GM12878 (cell line): ENCODE results near the gene GRAMD2B. TPM values are rescaled to one million over a fixed set of nuclear protein-coding genes. Genes with fewer than 3 reads are reported as not detected.

Source experiments
- ATAC-seq: fragments of 200-7000 bp; cut with Tn5 transposase; 3 replicates; pipeline ENCODE4 v1.9.1; 2020; ENCODE audit warnings: mild to moderate bottlenecking, moderate library complexity
- BruUV-seq: library from RNA; stranded (reverse); fragments of 400-500 nt; replicated peaks from 2 replicates; lab custom pipeline; 2021; lab: Mats Ljungman, UMichigan
- CTCF ChIA-PET: fragments of 300-600 bp; sonication (Branson Sonifier 250); formaldehyde crosslinking; extraction: SDS; loops from one replicate; lab custom pipeline; 2021; ENCODE audit warnings: inconsistent platforms; lab: Yijun Ruan, JAX
- POLR2A ChIA-PET: fragments of 350-600 bp; formaldehyde crosslinking; extraction: SDS; loops from one replicate; lab custom pipeline; 2021; ENCODE audit warnings: inconsistent platforms; lab: Charles Lee
- RAD21 ChIA-PET: fragments of 300-600 bp; sonication (Branson Sonifier 250); formaldehyde crosslinking; loops from one replicate; lab custom pipeline; 2023; ENCODE audit warnings: antibody characterized with exemption; ENCODE audit not compliant: unreplicated experiment; lab: Charles Lee
- SMC1A ChIA-PET: fragments of 300-600 bp; sonication (Branson Sonifier 250); formaldehyde crosslinking; loops from one replicate; lab custom pipeline; 2023; ENCODE audit not compliant: unreplicated experiment, uncharacterized antibody; lab: Charles Lee
- DNase-seq: peaks from one replicate; pipeline ENCODE4 v3.0.0-alpha.2; 2011; ENCODE audit warnings: low read depth, low spot score
- FAIRE-seq: peaks from 3 replicates; lab custom pipeline; 2011; peaks lifted over from hg19 to GRCh38; lab: Jason Lieb, UNC
- H2AFZ ChIP-seq: 2 replicates; pipeline ENCODE4 v1.6.0; 2011; ENCODE audit warnings: low read depth, low read length, control low read depth; ENCODE audit not compliant: control insufficient read depth
- H3K27ac ChIP-seq: 2 replicates; pipeline ENCODE4 v1.5.1; 2011; ENCODE audit warnings: control low read depth; ENCODE audit not compliant: control insufficient read depth, insufficient read depth
- H3K27me3 ChIP-seq, 2 experiments: replicated peaks in 1 of 2; 2 replicates each; pipeline versions ENCODE4 v1.6.0 to v1.6.1; 2011; ENCODE audit warnings: low read length in 1 of 2; ENCODE audit not compliant: control insufficient read depth in 2 of 2, insufficient read depth in 2 of 2
- H3K36me3 ChIP-seq, 2 experiments: 2 replicates each; pipeline ENCODE4 v1.5.1; 2011; ENCODE audit warnings: low read length in 1 of 2; ENCODE audit not compliant: control insufficient read depth in 2 of 2, insufficient read depth in 2 of 2
- H3K4me1 ChIP-seq: 2 replicates; pipeline ENCODE4 v1.6.1; 2011; ENCODE audit warnings: mild to moderate bottlenecking, low read length, moderate library complexity, mixed read lengths; ENCODE audit not compliant: control insufficient read depth, insufficient read depth
- H3K4me2 ChIP-seq: 2 replicates; pipeline ENCODE4 v1.6.0; 2011; ENCODE audit warnings: control low read depth; ENCODE audit not compliant: control insufficient read depth, insufficient read depth
- H3K4me3 ChIP-seq: fragments of 200-600 bp; sonication (generic); 2 replicates; pipeline ENCODE4 v1.5.1; 2016
- H3K79me2 ChIP-seq: 2 replicates; pipeline ENCODE4 v1.6.0; 2011; ENCODE audit warnings: low read length; ENCODE audit not compliant: control insufficient read depth, insufficient read depth
- H3K9ac ChIP-seq: 2 replicates; pipeline ENCODE4 v1.8.0; 2011; ENCODE audit warnings: low read length, control low read depth, mixed read lengths; ENCODE audit not compliant: control insufficient read depth, insufficient read depth
- H3K9me3 ChIP-seq: replicated peaks from 3 replicates; pipeline ENCODE4 v1.5.1; 2011; ENCODE audit warnings: mild to moderate bottlenecking, low read length; ENCODE audit not compliant: control insufficient read depth, insufficient read depth
- H4K20me1 ChIP-seq: 2 replicates; pipeline ENCODE4 v1.6.0; 2011; ENCODE audit not compliant: control insufficient read depth, insufficient read depth
- CBFB ChIP-seq: IDR thresholded peaks from 2 replicates; pipeline ENCODE4 v1.6.1; 2016; ENCODE audit warnings: antibody characterized with exemption, low read depth
- EGR1 ChIP-seq, 2 experiments: IDR thresholded peaks; 1 replicate in 1 of 2; 2 replicates in 1 of 2; pipeline ENCODE4 v1.6.1; 2011 to 2012; ENCODE audit warnings: low read depth in 2 of 2, low read length in 2 of 2, borderline replicate concordance in 1 of 2, mild to moderate bottlenecking in 1 of 2, moderate library complexity in 1 of 2
- FOS ChIP-seq: IDR thresholded peaks from 3 replicates; pipeline ENCODE4 v1.6.1; 2011; ENCODE audit warnings: borderline replicate concordance; ENCODE audit not compliant: insufficient read length; ENCODE audit errors: extremely low read depth
- FOXK2 ChIP-seq: fragments of 450-650 bp; IDR thresholded peaks from 2 replicates; pipeline ENCODE4 v1.6.1; 2017; ENCODE audit warnings: mild to moderate bottlenecking, moderate library complexity
- FOXM1 ChIP-seq: IDR thresholded peaks from 2 replicates; pipeline ENCODE4 v1.6.1; 2012; ENCODE audit warnings: low read depth, mild to moderate bottlenecking, inconsistent platforms, low read length, moderate library complexity
- HCFC1 ChIP-seq: fragments of 150-350 bp; IDR thresholded peaks from 2 replicates; pipeline ENCODE4 v1.6.1; 2014; ENCODE audit warnings: low read length
- IKZF2 ChIP-seq, 2 experiments: fragments of 450-650 bp; IDR thresholded peaks; 2 replicates each; pipeline ENCODE4 v1.6.1; 2017; ENCODE audit warnings: mild to moderate bottlenecking in 2 of 2, moderate library complexity in 2 of 2
- KAT2A ChIP-seq: conservative IDR thresholded peaks from 2 replicates; pipeline ENCODE4 v1.6.1; 2011; ENCODE audit warnings: low read depth, low read length; ENCODE audit not compliant: control insufficient read depth
- KDM1A ChIP-seq: fragments of 200-600 bp; sonication (generic); IDR thresholded peaks from 2 replicates; pipeline ENCODE4 v1.6.1; 2016; ENCODE audit warnings: borderline replicate concordance
- MEF2B ChIP-seq: fragments of 450-650 bp; IDR thresholded peaks from 2 replicates; pipeline ENCODE4 v1.6.1; 2018; ENCODE audit warnings: mild to moderate bottlenecking, moderate library complexity; ENCODE audit not compliant: partially characterized antibody, poor library complexity, severe bottlenecking
- POLR2A ChIP-seq: IDR thresholded peaks from 2 replicates; pipeline ENCODE4 v1.6.1; 2011; ENCODE audit warnings: low read depth, mild to moderate bottlenecking, low read length
- POLR2AphosphoS2 ChIP-seq: IDR thresholded peaks from 2 replicates; pipeline ENCODE4 v1.6.1; 2011; ENCODE audit warnings: low read depth, mild to moderate bottlenecking, low read length, improper control_type of control experiment, moderate library complexity
- RAD51 ChIP-seq: fragments of 450-650 bp; IDR thresholded peaks from 2 replicates; pipeline ENCODE4 v1.6.1; 2016; ENCODE audit warnings: moderate library complexity, mild to moderate bottlenecking, inconsistent platforms
- RCOR1 ChIP-seq: conservative IDR thresholded peaks from 2 replicates; pipeline ENCODE4 v1.6.1; 2012; ENCODE audit warnings: low read depth, low read length, improper control_type of control experiment
- WGBS: methylation state at CpG from one replicate; pipeline ENCODE4 v1.1.6; 2016; ENCODE audit warnings: low lambda C conversion rate; ENCODE audit not compliant: insufficient replicate concordance, insufficient coverage; ENCODE audit errors: missing lambda C conversion rate; 5-methylcytosine and 5-hydroxymethylcytosine counted together
- in situ Hi-C: fragments of 300-500 bp; cut with MboI; formaldehyde crosslinking; loops from 9 replicates; pipeline ENCODE4 v1.14.3; 2018; ENCODE audit warnings: mixed read lengths
- intact Hi-C: fragments of 100-400 bp; cut with micrococcal nuclease; formaldehyde crosslinking; loops from one replicate; pipeline ENCODE4 v1.14.2; 2022; ENCODE audit not compliant: unreplicated experiment
- polyA plus RNA-seq, 11 experiments: library from polyadenylated mRNA; depleted of rRNA in 4 of 11; unstranded in 6 of 11; stranded (reverse) in 5 of 11; fragments of >200 nt; fragmentation: Nextera tagmentation in 4 of 11; fragmentation: Illumina TruSeq in 1 of 11; extraction: Ambion mirVana in 4 of 11; extraction: Trizol in 1 of 11; gene quantifications; 1 replicate in 1 of 11; 2 replicates in 10 of 11; pipeline versions ENCODE4 v1.2.1 to v1.2.3, GENCODE V29; 2011 to 2016; ENCODE audit warnings: inconsistent platforms in 2 of 11, missing spikeins in 2 of 11, low read depth in 1 of 11
- total RNA-seq, 4 experiments: library from RNA; depleted of rRNA in 3 of 4; stranded (reverse); fragments of >200 nt in 3 of 4; fragmentation: Illumina TruSeq in 1 of 4; extraction: Trizol in 1 of 4; gene quantifications; 2 replicates each; pipeline versions ENCODE4 v1.2.1 to v1.2.3, GENCODE V29; 2013 to 2021
- TF ChIP-seq, protein P1 (sequence below): fragments of 150-350 bp; IDR thresholded peaks from 2 replicates; pipeline ENCODE4 v1.6.1; 2014; ENCODE audit warnings: mild to moderate bottlenecking, low read depth, low read length
- TF ChIP-seq, protein P2 (sequence below): IDR thresholded peaks from 2 replicates; pipeline ENCODE4 v1.6.1; 2011; ENCODE audit warnings: mild to moderate bottlenecking, low read depth, low read length, moderate library complexity; ENCODE audit not compliant: insufficient replicate concordance
- TF ChIP-seq, protein P3 (sequence below): IDR thresholded peaks from 2 replicates; pipeline ENCODE4 v1.6.1; 2012; ENCODE audit warnings: low read depth, low read length, improper control_type of control experiment
- TF ChIP-seq, protein P4 (sequence below): fragments of 450-650 bp; IDR thresholded peaks from 2 replicates; pipeline ENCODE4 v1.6.1; 2017; ENCODE audit warnings: borderline replicate concordance
- TF ChIP-seq, protein P5 (sequence below): IDR thresholded peaks from 2 replicates; pipeline ENCODE4 v1.6.1; 2012; ENCODE audit warnings: low read depth, low read length, improper control_type of control experiment

GRAMD2B gene
- total and polyA plus RNA-seq, 10 of the 15 experiments (the other 5 are each of a cell fraction or from before 2014, with no cell fraction given): 1.9 to 21.5 (median 8.4) TPM

DNA sequence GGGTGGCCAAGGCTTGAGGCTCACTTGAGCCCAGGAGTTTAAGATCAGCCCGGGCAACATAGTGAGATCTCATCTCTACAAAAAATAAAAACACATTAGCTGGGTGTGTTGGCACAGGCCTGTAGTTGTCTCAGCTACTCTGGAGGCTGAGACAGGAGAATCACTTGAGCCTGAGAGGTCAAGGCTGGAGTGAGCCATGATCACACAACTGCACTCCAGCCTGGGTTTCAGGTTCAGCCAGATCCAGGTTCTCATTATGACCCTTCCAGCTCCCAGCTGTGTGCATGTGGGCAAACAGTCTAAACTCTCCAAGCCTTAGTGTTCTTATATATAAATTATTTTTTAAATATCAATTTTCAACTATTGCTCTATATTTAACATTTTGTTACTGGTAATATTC lies 103.9 kb downstream of the GRAMD2B start:
- H3K4me1 ChIP-seq: no peaks in the 10 kb centered on the region
- H4K20me1 ChIP-seq: no peaks in the 10 kb centered on the region
- intact Hi-C loops: no loop called here
- RAD21 ChIA-PET: no interaction called here
- no peak for DNase-seq
- CTCF ChIA-PET: interaction anchor here (1.2 kb wide), 1 partner anchor 27 kb away, joined by 4 read pairs; no protein-coding TSS in a partner anchor
- no peak for FAIRE-seq
- ATAC-seq: no peak
- H3K9ac ChIP-seq: no peak overlapping the region
- POLR2A ChIA-PET: no interaction called here
- no peak overlapping the region for H3K4me2 ChIP-seq
- no peaks in the 10 kb centered on the region; the same call in 2 of the 3 replicates for H3K9me3 ChIP-seq
- SMC1A ChIA-PET: interaction anchor here (0.7 to 2.1 kb wide), 4 partner anchors 16 to 189 kb away, joined by 3 to 4 read pairs (median 4); no protein-coding TSS in a partner anchor
- no peaks in the 10 kb centered on the region for H3K79me2 ChIP-seq
- H3K4me3 ChIP-seq: no peak overlapping the region
- in situ Hi-C loops: no loop called here
- no peak overlapping the region for H3K27ac ChIP-seq
- no peak overlapping the region for H2AFZ ChIP-seq
- TF ChIP-seq KAT2A (no peak), POLR2AphosphoS2 (no peak), EGR1 (IDR thresholded peaks at IDR 0.05; ENCODE audit: borderline replicate concordance in 1 of 2, low read depth in 2 of 2, low read length in 2 of 2) (no peak), KDM1A (no peak), RCOR1 (no peak), HCFC1 (no peak), IKZF2 (IDR thresholded peaks at IDR 0.05) (no peak), POLR2A (no peak), CBFB (no peak), FOXK2 (no peak), MEF2B (no peak), RAD51 (no peak), FOS (no peak), FOXM1 (no peak)
- TF ChIP-seq, protein P1, sequence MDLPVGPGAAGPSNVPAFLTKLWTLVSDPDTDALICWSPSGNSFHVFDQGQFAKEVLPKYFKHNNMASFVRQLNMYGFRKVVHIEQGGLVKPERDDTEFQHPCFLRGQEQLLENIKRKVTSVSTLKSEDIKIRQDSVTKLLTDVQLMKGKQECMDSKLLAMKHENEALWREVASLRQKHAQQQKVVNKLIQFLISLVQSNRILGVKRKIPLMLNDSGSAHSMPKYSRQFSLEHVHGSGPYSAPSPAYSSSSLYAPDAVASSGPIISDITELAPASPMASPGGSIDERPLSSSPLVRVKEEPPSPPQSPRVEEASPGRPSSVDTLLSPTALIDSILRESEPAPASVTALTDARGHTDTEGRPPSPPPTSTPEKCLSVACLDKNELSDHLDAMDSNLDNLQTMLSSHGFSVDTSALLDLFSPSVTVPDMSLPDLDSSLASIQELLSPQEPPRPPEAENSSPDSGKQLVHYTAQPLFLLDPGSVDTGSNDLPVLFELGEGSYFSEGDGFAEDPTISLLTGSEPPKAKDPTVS: no peak
- TF ChIP-seq, protein P2, sequence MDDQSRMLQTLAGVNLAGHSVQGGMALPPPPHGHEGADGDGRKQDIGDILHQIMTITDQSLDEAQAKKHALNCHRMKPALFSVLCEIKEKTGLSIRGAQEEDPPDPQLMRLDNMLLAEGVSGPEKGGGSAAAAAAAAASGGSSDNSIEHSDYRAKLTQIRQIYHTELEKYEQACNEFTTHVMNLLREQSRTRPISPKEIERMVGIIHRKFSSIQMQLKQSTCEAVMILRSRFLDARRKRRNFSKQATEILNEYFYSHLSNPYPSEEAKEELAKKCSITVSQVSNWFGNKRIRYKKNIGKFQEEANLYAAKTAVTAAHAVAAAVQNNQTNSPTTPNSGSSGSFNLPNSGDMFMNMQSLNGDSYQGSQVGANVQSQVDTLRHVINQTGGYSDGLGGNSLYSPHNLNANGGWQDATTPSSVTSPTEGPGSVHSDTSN: no peak
- TF ChIP-seq, protein P3, sequence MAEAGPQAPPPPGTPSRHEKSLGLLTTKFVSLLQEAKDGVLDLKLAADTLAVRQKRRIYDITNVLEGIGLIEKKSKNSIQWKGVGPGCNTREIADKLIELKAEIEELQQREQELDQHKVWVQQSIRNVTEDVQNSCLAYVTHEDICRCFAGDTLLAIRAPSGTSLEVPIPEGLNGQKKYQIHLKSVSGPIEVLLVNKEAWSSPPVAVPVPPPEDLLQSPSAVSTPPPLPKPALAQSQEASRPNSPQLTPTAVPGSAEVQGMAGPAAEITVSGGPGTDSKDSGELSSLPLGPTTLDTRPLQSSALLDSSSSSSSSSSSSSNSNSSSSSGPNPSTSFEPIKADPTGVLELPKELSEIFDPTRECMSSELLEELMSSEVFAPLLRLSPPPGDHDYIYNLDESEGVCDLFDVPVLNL: no peak
- TF ChIP-seq, protein P4, sequence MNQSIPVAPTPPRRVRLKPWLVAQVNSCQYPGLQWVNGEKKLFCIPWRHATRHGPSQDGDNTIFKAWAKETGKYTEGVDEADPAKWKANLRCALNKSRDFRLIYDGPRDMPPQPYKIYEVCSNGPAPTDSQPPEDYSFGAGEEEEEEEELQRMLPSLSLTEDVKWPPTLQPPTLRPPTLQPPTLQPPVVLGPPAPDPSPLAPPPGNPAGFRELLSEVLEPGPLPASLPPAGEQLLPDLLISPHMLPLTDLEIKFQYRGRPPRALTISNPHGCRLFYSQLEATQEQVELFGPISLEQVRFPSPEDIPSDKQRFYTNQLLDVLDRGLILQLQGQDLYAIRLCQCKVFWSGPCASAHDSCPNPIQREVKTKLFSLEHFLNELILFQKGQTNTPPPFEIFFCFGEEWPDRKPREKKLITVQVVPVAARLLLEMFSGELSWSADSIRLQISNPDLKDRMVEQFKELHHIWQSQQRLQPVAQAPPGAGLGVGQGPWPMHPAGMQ: no peak
- TF ChIP-seq, protein P5, sequence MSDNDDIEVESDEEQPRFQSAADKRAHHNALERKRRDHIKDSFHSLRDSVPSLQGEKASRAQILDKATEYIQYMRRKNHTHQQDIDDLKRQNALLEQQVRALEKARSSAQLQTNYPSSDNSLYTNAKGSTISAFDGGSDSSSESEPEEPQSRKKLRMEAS: no peak
- H3K36me3 ChIP-seq: no peaks in the 10 kb centered on the region
- H3K27me3 ChIP-seq: no peaks in the 10 kb centered on the region
- 11% methylated on average over 1 of the region's 1 CpG for WGBS
- BruUV-seq: no TSS peak
